Kasumi-1 (cell line): ENCODE measurements around the gene LOX.

Experiments used
- DNase-seq, 2 experiments: peaks; one replicate each; lab custom pipeline; 2025; lab: John Stamatoyannopoulos, UW

The LOX gene

GRCh38 chr5:122053181-122054109 is 24.6 kb downstream of the LOX start:
- DNase-seq, result no peak

- no peak for DNase-seq
These were observed 26.5 kb downstream of the LOX start for GRCh38 chr5:122051569-122051968.

GRCh38 chr5:122050959-122051358 is 27.1 kb downstream of the LOX start:
- DNase-seq, result no peak

- no peak for DNase-seq
These were observed 37.3 kb downstream of the LOX start for GRCh38 chr5:122040636-122041302.

GRCh38 chr5:122036326-122036725 is 41.7 kb downstream of the LOX start:
- no peak for DNase-seq

- no peak for DNase-seq
These were observed 42.1 kb downstream of the LOX start for GRCh38 chr5:122035913-122036312.

- no peak for DNase-seq
These were observed 46.2 kb downstream of the LOX start for GRCh38 chr5:122031836-122032235.

- no peak for DNase-seq
These were observed 47.8 kb downstream of the LOX start for GRCh38 chr5:122030251-122030650.

- DNase-seq, result no peak
These were observed 48.2 kb downstream of the LOX start for GRCh38 chr5:122029818-122030217.

- peak; percentile 53 to 63 for DNase-seq
These were observed 55.1 kb downstream of the LOX start for GRCh38 chr5:122022966-122023365.

- no peak for DNase-seq
These were observed 58.0 kb downstream of the LOX start for GRCh38 chr5:122019919-122020590.

GRCh38 chr5:122015471-122015870 is 62.6 kb downstream of the LOX start:
- no peak for DNase-seq

- DNase-seq, result no peak
These were observed 63.7 kb downstream of the LOX start for GRCh38 chr5:122014236-122014935.
